VCaP (cell line): ENCODE measurements around the gene TMEM63B.
A peak's percentile ranks its signal among the peaks of the same experiment; 100 is the strongest.

Experiments used
- H3K27ac ChIP-seq: fragments of 450-650 bp; 2 replicates; pipeline ENCODE4 v1.5.1; 2017
- CTCF ChIP-seq: fragments of 450-650 bp; conservative IDR thresholded peaks from 2 replicates; pipeline ENCODE4 v1.5.1; 2017; ENCODE audit warnings: mild to moderate bottlenecking, moderate library complexity

Gene TMEM63B

GRCh38 chr6:44152109-44152461, 24.7 kb downstream of the TMEM63B start:
- peak; percentile 38 for TF ChIP-seq CTCF
- H3K27ac ChIP-seq, result no peak overlapping the region

- no peak for TF ChIP-seq CTCF
- H3K27ac ChIP-seq, result no peak overlapping the region
These were observed 25.2 kb downstream of the TMEM63B start for GRCh38 chr6:44152533-44152932.

DNA sequence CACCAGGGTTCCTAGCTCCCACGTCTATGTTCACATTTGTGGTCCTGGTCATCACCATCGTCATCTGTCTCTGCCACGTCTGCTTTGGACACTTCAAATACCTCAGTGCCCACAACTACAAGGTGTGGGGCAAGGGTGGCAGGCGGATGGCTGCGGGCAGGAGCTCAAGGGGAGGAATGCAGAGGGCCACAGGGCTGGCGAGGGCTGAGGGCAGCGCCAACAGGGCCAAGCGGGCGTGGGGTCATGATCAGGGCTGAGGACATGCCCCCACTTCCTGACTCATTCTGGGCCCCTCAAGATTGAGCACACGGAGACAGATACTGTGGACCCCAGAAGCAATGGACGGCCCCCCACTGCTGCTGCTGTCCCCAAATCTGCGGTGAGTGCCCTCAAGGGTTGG, 26.7 kb downstream of the TMEM63B start:
- no peak for TF ChIP-seq CTCF
- H3K27ac ChIP-seq, result peak overlapping the region; percentile 95; the same call in 1 of the 2 replicates

DNA sequence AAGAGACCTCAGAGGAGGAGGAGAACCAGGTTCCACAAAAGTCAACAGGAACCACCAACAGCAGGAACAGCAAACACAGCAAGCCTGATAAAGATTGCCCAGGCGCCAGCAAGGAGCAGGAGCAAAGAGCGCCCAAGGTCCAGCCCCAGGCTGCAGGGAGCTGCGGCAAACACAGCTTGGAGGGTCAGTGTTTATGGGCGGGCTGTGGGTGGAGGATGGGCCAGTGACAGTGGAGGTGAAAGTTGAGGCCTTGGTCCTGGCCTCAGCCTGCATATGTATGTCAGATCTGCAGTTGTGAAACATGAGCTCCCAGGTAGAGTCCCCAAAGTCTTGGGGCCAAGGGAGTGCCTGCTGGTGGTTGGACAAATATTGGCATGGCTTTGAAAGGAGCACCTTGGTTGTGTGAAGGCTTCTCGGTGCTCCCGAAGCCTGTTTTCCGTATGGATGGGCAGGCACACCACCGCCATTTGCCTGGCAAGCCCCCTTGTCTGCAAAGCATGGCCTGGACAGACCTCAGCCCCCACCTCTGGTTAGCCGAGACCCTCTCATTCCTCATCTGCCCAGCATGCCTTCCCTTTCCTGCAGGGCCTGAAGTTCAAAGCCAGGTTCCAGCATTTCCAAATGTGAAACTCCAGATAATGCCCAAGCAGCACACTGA, 29.3 kb downstream of the TMEM63B start:
- H3K27ac ChIP-seq, result peak overlapping the region; percentile 95
- TF ChIP-seq CTCF, result no peak

GRCh38 chr6:44157152-44157521, 29.8 kb downstream of the TMEM63B start:
- no peak for TF ChIP-seq CTCF

DNA sequence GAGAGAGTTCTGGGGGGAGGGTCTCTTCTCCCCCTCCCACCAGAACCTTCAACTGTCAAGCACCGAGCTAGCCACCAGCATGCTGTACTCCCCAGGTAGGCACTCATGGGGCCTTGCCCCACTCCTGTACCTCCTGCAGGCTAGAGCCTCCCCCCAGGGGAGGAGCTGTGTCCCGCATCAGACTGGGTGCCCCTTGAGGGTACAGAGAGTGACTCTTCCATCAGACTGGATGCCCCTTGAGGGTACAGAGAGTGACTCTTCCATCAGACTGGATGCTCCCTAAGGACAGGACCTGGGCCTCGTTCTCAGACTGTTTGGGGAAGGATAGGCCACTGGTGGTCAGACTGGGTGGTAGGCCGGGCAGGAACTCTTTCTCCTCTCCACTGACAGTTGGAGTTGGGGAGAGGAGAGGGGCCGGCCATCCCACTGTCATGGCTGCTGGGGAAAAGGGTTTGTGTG, 31.4 kb downstream of the TMEM63B start, which contains the start of gene CAPN11:
Gene CAPN11, plus strand, starts transcription at position 51 of the 459 bp plus-strand sequence. Its CDS starts 29 bp downstream, at position 80.
- TF ChIP-seq CTCF, result no peak
- H3K27ac ChIP-seq, result peak within 1 kb of the TSS; percentile 95

More at GRCh38 chr6:44157152-44157521, 29.8 kb downstream of the TMEM63B start:
- H3K27ac ChIP-seq, result peak overlapping the region; percentile 95

DNA sequence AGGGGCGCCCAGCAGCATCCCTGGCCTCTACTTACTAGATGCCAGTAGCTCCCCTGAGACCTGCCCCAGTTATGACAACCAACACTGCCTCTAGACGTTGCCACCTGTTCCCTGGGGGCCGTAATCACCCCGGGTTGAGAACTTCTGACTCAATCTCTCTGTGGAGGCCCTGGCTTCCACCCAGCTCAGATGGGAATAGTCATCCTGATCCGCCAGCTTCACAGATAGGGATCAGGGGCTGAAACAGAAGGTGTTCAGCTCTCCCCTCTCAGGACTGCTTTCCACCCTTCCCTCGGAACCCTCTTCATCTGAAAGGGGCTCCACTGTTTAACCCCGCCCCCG, 34.6 kb downstream of the TMEM63B start:
- H3K27ac ChIP-seq, result no peak overlapping the region
- no peak for TF ChIP-seq CTCF
